K562 (cell line): ENCODE results near the gene TRIM4. TPM values are rescaled to one million over a fixed set of nuclear protein-coding genes. Genes with fewer than 3 reads are reported as not detected.

Experiments used
- ATAC-seq: fragments of 200-7000 bp; cut with Tn5 transposase; 3 replicates; pipeline ENCODE4 v1.9.1; 2020; ENCODE audit warnings: moderate library complexity
- BruUV-seq: library from RNA; stranded (reverse); fragments of 400-500 nt; replicated peaks from 2 replicates; lab custom pipeline; 2021; lab: Mats Ljungman, UMichigan
- CTCF ChIA-PET: fragments of 300-600 bp; formaldehyde crosslinking; extraction: SDS; loops from one replicate; lab custom pipeline; 2021; ENCODE audit warnings: low intra/inter-chr PET ratio; lab: Yijun Ruan, JAX
- POLR2A ChIA-PET: fragments of 300-600, 350-650 bp; sonication (Branson Sonifier 250); formaldehyde crosslinking; extraction: SDS; loops from one replicate; lab custom pipeline; 2021; ENCODE audit warnings: antibody characterized with exemption, inconsistent platforms; lab: Yijun Ruan, JAX
- DNase-seq, 4 experiments: peaks; one replicate each; pipeline versions ENCODE4 v3.0.0 to v3.0.0-alpha.2; 2011 to 2018; ENCODE audit warnings: low spot score in 3 of 4, mixed read lengths in 3 of 4; ENCODE audit errors: extremely low read depth in 1 of 4
- FAIRE-seq: peaks from 2 replicates; lab custom pipeline; 2011; peaks lifted over from hg19 to GRCh38; lab: Jason Lieb, UNC
- H2AFZ ChIP-seq: 2 replicates; pipeline ENCODE4 v1.6.0; 2011; ENCODE audit warnings: low read depth, low read length, control low read depth, inconsistent platforms
- H3K27ac ChIP-seq: fragments of 200-600 bp; 3 replicates; pipeline ENCODE4 v1.8.0; 2011; ENCODE audit warnings: low read depth, mild to moderate bottlenecking, control low read depth, inconsistent platforms, low read length, moderate library complexity, mixed read lengths; ENCODE audit errors: extremely low read depth
- H3K27me3 ChIP-seq, 2 experiments: fragments of 300-600 bp in 1 of 2; 2 replicates in 1 of 2; 3 replicates in 1 of 2; pipeline versions ENCODE4 v1.6.0 to v1.8.0; 2011; ENCODE audit warnings: inconsistent platforms in 2 of 2, low read length in 2 of 2, mild to moderate bottlenecking in 1 of 2, mixed read lengths in 1 of 2, moderate library complexity in 1 of 2; ENCODE audit not compliant: control insufficient read depth in 2 of 2, insufficient read depth in 2 of 2
- H3K36me3 ChIP-seq: fragments of 300-600 bp; 3 replicates; pipeline ENCODE4 v1.8.0; 2011; ENCODE audit warnings: mild to moderate bottlenecking, low read length, inconsistent platforms; ENCODE audit not compliant: control insufficient read depth, insufficient read depth
- H3K4me1 ChIP-seq, 2 experiments: fragments of 200-600 bp in 1 of 2; replicated peaks in 1 of 2; 2 replicates in 1 of 2; 3 replicates in 1 of 2; pipeline versions ENCODE4 v1.5.1 to v1.8.0; 2011; ENCODE audit warnings: inconsistent platforms in 2 of 2, low read length in 2 of 2, mild to moderate bottlenecking in 1 of 2, mixed read lengths in 1 of 2, moderate library complexity in 1 of 2; ENCODE audit not compliant: control insufficient read depth in 2 of 2, insufficient read depth in 2 of 2
- H3K4me2 ChIP-seq: 2 replicates; pipeline ENCODE4 v1.6.1; 2011; ENCODE audit warnings: low read length, control low read depth, inconsistent platforms, mixed read lengths; ENCODE audit not compliant: insufficient read depth
- H3K4me3 ChIP-seq: fragments of 200-600 bp; sonication (generic), shearing (Covaris generic); 2 replicates; pipeline ENCODE4 v1.5.1; 2016; ENCODE audit warnings: control low read depth, inconsistent platforms
- H3K79me2 ChIP-seq: fragments of 200-600 bp; 3 replicates; pipeline ENCODE4 v1.8.0; 2011; ENCODE audit warnings: low read length, inconsistent platforms; ENCODE audit not compliant: control insufficient read depth, insufficient read depth
- H3K9ac ChIP-seq, 2 experiments: 2 replicates each; pipeline versions ENCODE4 v1.6.0 to v1.6.1; 2011; ENCODE audit warnings: low read depth in 2 of 2, low read length in 2 of 2, control low read depth in 1 of 2, inconsistent platforms in 1 of 2, mild to moderate bottlenecking in 1 of 2, mixed read lengths in 1 of 2; ENCODE audit not compliant: insufficient read depth in 1 of 2
- H3K9me1 ChIP-seq: one replicate; pipeline ENCODE4 v1.6.0; 2011; ENCODE audit warnings: inconsistent platforms, mild to moderate bottlenecking, low read length, moderate library complexity; ENCODE audit not compliant: control insufficient read depth, insufficient read depth
- H3K9me3 ChIP-seq: replicated peaks from 2 replicates; pipeline ENCODE4 v1.5.1; 2011; ENCODE audit warnings: low read depth, low read length, inconsistent platforms; ENCODE audit not compliant: control insufficient read depth, insufficient read depth
- H4K20me1 ChIP-seq: replicated peaks from 2 replicates; pipeline ENCODE4 v1.6.1; 2011; ENCODE audit warnings: low read length, inconsistent platforms, mixed read lengths; ENCODE audit not compliant: control insufficient read depth, insufficient read depth
- CHD2 ChIP-seq: IDR thresholded peaks from 2 replicates; pipeline ENCODE4 v1.6.1; 2011; ENCODE audit warnings: low read depth, low read length
- GTF2A2 ChIP-seq: IDR thresholded peaks from 2 replicates; pipeline ENCODE4 v1.6.1; 2016; ENCODE audit warnings: mild to moderate bottlenecking, missing genetic modification characterization, missing compliant biosample characterization
- HMBOX1 ChIP-seq: sonication (generic); IDR thresholded peaks from 2 replicates; pipeline ENCODE4 v1.6.1; 2016
- NR2C1 ChIP-seq, 2 experiments: fragments of 450-650 bp; IDR thresholded peaks; 2 replicates each; pipeline ENCODE4 v1.6.1; 2017; ENCODE audit warnings: mild to moderate bottlenecking in 2 of 2, antibody characterized with exemption in 1 of 2, inconsistent platforms in 1 of 2, missing compliant biosample characterization in 1 of 2, missing genetic modification characterization in 1 of 2
- RCOR1 ChIP-seq, 2 experiments: IDR thresholded peaks; 2 replicates each; pipeline ENCODE4 v1.6.1; 2012; ENCODE audit warnings: low read depth in 2 of 2, low read length in 2 of 2, borderline replicate concordance in 1 of 2, improper control_type of control experiment in 1 of 2
- ZBTB7A ChIP-seq: IDR thresholded peaks from 2 replicates; pipeline ENCODE4 v1.6.1; 2011; ENCODE audit warnings: low read depth, mild to moderate bottlenecking, low read length, moderate library complexity, borderline replicate concordance; ENCODE audit not compliant: control insufficient read depth
- WGBS: fragments of 100-300 bp; shearing (Covaris generic); methylation state at CpG from one replicate; pipeline ENCODE4 v1.1.6; 2016; ENCODE audit warnings: low coverage, mixed read lengths; ENCODE audit not compliant: insufficient coverage; ENCODE audit errors: missing lambda C conversion rate; 5-methylcytosine and 5-hydroxymethylcytosine counted together
- in situ Hi-C: fragments of 300-500 bp; cut with MboI; formaldehyde crosslinking; loops from 4 replicates; pipeline ENCODE4 v1.15.0; 2018; ENCODE audit warnings: inconsistent platforms, mixed read lengths
- intact Hi-C: fragments of 100-400 bp; cut with micrococcal nuclease; formaldehyde crosslinking; loops from 2 replicates; pipeline ENCODE4 v1.14.2; 2022
- polyA plus RNA-seq, 8 experiments: library from polyadenylated mRNA; depleted of rRNA in 4 of 8; stranded (reverse) in 5 of 8; unstranded in 3 of 8; fragments of >200 nt; fragmentation: Nextera tagmentation in 2 of 8; fragmentation: Illumina TruSeq in 1 of 8; extraction: Ambion mirVana in 2 of 8; extraction: Trizol in 1 of 8; gene quantifications; 2 replicates each; pipeline versions ENCODE4 v1.2.1 to v1.2.3, GENCODE V29; 2011 to 2014; ENCODE audit warnings: inconsistent platforms in 1 of 8, missing spikeins in 1 of 8
- total RNA-seq, 7 experiments: library from RNA; depleted of rRNA in 6 of 7; stranded (reverse); fragments of >200 nt in 6 of 7; fragmentation: Illumina TruSeq in 2 of 7; extraction: Trizol in 2 of 7; gene quantifications; 2 replicates each; pipeline versions ENCODE4 v1.2.1 to v1.2.3, GENCODE V29; 2011 to 2021; ENCODE audit warnings: low replicate concordance in 1 of 7

The TRIM4 gene
- total and polyA plus RNA-seq, 9 of the 15 experiments (the other 6 are each of a cell fraction or from before 2014, with no cell fraction given): 6.2 to 28.3 (median 22.4) TPM

- TF ChIP-seq CHD2 (no peak), ZBTB7A (no peak), HMBOX1 (no peak), RCOR1 (IDR thresholded peaks at IDR 0.05; ENCODE audit: borderline replicate concordance in 1 of 2, low read depth in 2 of 2, low read length in 2 of 2) (no peak)
Measured at GRCh38 chr7:99949645-99950228, 30.4 kb upstream of the TRIM4 start (continued).

- peaks cover 0 to 4% of the 10 kb centered on the region in 2 experiments; a peak in 1 of 5 replicates for H3K27me3 ChIP-seq
- no peak for TF ChIP-seq GTF2A2 (tag)
- peak; percentile 58; the same call in 1 of the 2 replicates for TF ChIP-seq NR2C1 (IDR thresholded peaks at IDR 0.05)
- TF ChIP-seq NR2C1 (tag; IDR thresholded peaks at IDR 0.05): peak; percentile 55
- FAIRE-seq (no peak), DNase-seq (no peak), ATAC-seq (no peak)
- intact Hi-C loops: no loop called here
- no peak overlapping the region for H2AFZ ChIP-seq
- no peak overlapping the region for H3K9ac ChIP-seq
- no peaks in the 10 kb centered on the region for H3K9me1 ChIP-seq
- peaks cover 5% of the 10 kb centered on the region for H3K9me3 ChIP-seq
- H3K79me2 ChIP-seq: no peaks in the 10 kb centered on the region
- no TSS peak for BruUV-seq
- no peak overlapping the region for H3K4me3 ChIP-seq
- H3K27ac ChIP-seq: no peak overlapping the region
- no peaks in the 10 kb centered on the region for H4K20me1 ChIP-seq
- H3K4me2 ChIP-seq: no peak overlapping the region
- 0% methylated on average over 1 of the region's 1 CpG for WGBS
- H3K36me3 ChIP-seq: no peaks in the 10 kb centered on the region
- ChIA-PET POLR2A (interaction anchor here (0.6 kb wide), 1 partner anchor 28 kb away, joined by 3 read pairs; the partner anchor contains the start of gene TRIM4), CTCF (no interaction called here)
- in situ Hi-C loops: no loop called here
- no peaks in the 10 kb centered on the region; a peak in 1 of 5 replicates for H3K4me1 ChIP-seq
Measured at GRCh38 chr7:99947608-99948007, 28.3 kb upstream of the TRIM4 start.
